Cerebellar nuclear complex (tissue), 1 donor: ENCODE data around the gene UNC79.
A peak's percentile ranks its signal among the peaks of the same experiment; 100 is the strongest.
"Not testable (repeated sequence)": the region's sequence is repeated elsewhere in the genome, so short reads cannot be mapped to it uniquely, and the experiment has no call there.

Experiments
- DNase-seq, 2 experiments: peaks; one replicate each; lab custom pipeline; 2025; lab: John Stamatoyannopoulos, UW

Gene UNC79

GRCh38 chr14:93430315-93431035 lies at the start of gene UNC79:
Gene UNC79, plus strand, starts transcription at chr14:93430939. Its CDS starts 91 bp downstream, at chr14:93431030.
- DNase-seq = peak; percentile 3 to 66

DNA sequence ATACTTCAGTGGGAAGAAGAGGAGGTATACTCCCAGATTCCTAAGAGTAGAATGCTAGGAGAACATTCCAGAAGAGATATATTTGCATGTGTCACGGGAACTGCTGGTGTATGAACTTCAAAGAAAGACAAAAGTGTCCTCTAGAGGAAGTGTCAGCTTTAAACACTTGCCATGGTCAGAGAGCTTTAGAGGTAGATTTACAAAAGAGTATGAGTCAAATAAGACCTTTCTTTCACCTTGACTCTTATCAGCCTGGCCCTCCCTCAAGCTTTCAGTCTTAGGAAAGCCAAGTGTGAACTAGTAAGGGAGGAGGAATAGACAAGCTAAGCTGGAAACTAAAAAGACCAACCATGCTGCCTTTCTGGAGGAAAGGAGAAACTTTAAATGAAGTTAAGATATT lies 49.1 kb upstream of the UNC79 start:
- no peak for DNase-seq

GRCh38 chr14:93384256-93384655 lies 46.5 kb upstream of the UNC79 start:
- not testable (repeated sequence) for DNase-seq

DNA sequence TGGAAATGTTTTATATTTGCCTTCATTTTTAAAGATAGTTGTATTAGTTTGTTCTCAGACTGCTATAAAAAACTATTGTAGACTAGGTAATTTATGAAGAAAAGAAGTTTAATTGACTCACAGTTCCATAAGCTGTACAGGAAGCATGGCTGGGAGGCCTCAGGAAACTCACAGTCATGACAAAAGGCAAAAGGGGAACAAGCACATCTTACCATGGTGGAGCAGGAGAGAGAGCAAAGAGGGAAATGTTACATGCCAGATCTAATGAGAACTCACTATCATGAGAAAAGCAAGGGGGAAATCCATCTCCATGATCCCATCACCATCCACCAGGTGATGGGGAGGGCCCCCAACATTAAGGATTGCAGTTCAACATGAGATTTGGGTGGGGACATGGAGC lies 35.5 kb upstream of the UNC79 start:
- no peak for DNase-seq

DNA sequence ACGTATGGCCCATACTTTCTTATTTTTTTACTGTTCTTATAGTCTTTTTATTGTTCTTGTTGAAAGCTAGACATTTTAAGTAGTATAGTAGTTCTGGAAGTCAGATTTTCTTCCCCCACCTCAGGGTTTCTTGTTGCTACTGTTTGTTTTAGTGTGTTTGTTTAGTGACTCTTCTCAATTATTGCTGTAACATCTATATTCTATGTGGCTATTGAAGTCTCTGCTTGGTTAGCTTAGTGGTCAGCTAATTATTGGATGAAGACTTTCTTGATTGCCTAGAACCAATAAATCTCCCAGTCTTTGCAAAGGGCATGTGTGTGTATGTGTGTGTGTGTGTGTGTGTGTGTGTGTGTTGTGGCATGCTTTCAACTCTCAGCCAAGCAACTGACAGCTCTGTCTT lies 34.3 kb upstream of the UNC79 start:
- DNase-seq = no peak

DNA sequence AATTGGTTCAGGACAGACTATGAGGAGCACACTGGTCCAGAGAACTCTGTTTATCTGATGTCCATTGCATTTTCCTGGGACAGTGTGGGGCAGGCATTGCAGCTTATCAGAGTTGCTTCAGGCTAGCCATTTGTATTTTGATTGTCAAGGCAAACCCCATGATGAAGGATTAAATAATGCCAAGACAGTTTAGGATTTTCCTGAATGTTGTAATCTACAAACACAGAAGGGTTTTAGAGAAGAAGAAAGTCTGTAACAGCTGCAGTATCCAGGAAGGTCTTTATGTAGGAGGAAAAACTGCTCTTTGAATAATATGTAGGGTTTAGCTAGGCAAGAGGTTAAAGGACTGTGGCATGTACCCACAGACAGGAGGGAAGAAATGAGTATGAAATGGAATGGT lies 32.2 kb upstream of the UNC79 start:
- DNase-seq = no peak

DNA sequence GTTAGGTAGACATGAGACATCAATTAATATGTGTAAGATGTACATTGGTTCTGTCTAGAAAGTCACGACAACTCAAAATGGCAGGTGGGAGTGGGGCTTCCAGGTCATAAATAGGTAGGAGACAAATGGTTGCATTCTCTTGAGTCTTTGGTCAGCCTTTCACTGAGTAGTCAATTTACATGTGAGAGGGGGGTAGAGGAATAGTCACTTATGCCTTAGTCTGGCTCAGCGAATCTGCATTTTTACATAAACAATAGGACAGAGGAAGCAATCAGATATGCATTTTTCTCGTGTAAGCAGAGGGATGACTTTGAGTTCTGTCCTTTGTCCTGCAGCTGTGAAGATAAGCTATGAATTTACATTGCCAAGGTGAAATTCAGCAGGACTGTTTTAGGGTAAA lies 27.8 kb upstream of the UNC79 start:
- DNase-seq = no peak

DNA sequence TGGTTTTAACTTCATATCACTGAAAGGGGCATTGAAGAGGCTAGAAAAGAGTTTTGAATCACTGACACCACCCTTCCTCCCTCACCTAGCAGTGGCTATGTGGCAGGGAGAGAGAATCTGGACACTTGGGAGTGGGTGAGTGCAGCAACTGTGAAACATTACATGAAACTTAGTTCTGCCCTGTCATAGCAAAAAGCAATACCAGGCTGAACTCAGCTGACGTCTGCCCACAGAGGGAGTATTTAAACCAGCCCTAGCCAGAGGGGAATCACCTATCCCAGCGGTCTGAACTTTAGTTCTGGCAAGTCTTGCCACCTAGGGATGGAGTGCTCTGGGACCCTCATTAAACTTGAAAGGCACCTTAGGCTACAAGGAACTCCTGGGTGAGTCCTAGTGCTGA lies 20.7 kb upstream of the UNC79 start:
- no peak for DNase-seq

GRCh38 chr14:93410893-93411292 lies 19.8 kb upstream of the UNC79 start:
- DNase-seq = no peak

DNA sequence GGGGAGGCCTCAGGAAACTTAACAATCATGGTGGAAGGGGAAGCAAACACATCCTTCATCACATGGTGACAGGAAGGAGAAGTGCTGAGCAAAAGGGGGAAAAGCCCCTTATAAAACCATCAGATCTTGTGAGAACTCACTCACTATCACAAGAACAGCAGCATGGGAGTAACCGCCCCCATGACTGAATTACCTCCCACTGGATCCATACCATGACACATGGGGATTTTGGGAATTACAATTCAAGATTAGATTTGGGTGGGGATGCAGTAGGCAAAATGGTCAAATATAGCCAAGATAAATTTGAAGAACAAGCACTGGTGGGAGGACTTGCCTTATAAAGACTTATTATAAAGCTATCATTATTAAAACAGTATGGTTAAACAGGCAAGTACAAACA lies 5.6 kb upstream of the UNC79 start:
- not testable (repeated sequence) for DNase-seq

DNA sequence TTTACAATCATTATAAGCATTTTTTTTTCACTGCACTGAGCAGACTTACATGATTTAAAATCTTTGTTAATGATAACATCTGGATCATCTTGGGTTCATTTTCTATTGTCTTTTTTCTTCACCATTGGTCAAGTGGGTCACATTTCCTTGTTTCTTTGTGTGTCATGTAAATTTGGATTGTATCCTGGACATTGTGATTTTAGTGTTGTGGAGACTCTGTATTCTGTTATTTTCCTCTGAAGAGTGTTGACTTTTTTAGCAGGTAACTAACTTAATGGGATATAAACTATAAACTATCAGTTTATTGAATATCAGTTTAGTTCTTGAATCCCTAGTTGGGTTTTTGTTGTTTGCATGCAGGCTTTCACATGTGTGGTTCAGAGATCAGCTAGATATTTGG lies 4.0 kb upstream of the UNC79 start:
- no peak for DNase-seq

DNA sequence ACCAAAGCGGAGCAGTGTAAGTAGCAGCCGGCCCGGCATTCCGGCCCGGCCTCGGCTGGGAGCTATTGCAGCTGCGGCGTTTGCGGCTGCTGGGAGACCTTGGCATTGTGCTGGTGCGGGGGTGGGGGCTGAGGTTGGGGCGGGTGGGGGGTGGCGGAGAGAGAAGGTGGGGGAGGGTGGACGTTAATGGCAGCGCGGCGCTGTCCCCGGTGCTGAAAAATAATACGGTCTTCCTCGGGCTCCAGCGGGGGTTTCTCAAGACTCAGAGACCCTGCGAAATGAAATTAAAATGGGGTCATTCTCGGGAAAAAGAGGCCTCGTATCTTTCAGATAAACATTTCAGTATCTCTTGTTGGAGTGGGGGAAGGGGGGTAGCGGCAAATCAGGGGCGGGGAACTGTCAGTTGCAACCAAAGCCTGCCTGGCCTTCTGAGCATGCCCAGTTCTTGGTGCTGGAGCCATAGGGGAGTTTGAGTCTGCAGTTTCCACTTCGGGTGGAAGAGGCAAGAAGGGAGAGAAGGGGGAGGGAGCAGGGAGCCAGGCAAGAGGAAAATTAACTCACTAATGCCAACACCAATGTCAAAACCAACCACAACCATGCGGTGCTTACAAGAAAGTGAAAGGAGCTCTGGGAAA lies 414 bp downstream of the UNC79 start:
- peak; percentile 21 to 78 for DNase-seq

- DNase-seq = no peak
Observed at GRCh38 chr14:93454224-93454623, 23.5 kb downstream of the UNC79 start.

GRCh38 chr14:93456356-93456755 lies 25.6 kb downstream of the UNC79 start:
- DNase-seq = no peak

- no peak for DNase-seq
Observed at GRCh38 chr14:93458234-93458633, 27.5 kb downstream of the UNC79 start.

GRCh38 chr14:93462479-93462878 lies 31.7 kb downstream of the UNC79 start:
- no peak for DNase-seq

DNA sequence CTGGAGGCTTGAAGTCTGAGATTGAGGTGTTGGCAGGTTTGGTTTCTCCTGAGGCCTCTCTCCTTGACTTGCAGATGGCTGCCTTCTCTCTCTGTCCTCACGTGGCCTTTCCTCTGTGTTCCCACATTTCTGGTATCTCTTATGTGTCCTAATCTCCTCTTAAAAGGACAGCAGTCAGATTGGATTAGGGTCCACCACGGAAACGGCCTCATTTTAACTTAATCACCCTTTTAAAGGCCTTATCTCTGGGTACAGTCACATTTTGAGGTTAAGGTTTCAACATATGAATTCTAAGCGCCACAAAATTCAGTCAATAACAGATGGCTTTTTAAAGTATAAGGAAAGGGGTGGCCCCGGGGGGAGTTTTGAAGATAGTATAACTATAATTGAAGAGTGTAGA lies 33.5 kb downstream of the UNC79 start:
- DNase-seq = no peak

DNA sequence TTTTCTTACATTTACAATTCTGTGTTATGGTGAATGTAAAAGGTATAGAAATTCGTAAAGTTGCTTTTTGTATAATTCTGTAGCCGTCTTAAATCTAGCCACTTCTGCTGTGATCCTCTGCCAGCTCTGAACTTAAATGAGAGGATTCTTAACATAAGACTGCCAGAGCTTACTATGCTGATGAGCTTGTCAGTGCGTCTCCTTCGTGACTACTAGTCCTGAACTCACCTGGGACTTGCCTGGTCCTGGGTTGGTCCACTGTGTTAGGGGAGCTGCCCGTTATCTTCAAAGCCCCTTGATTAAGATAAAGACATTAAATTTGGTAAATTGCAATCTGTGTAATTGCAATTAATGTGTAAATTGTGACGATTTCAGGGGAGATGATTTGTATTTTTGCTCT lies 44.7 kb downstream of the UNC79 start:
- DNase-seq = no peak

DNA sequence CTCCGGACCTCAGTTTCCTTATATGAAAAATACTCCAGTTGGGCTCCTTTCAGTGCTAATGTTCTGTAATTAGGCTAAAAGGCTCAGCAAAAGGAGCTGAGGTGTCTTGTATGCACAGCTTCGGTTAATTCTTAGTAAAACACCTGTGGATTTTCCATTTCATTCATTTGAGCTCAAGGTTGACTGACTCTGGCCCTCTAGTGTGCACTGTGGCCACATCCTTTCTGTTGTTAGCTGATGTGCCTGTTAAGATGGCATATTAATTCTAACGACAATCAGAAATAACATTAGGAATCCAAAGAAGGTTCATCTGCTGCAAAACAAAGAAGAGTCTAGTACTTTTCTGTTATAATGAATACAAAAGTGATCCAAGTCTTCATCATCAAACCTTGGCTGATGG lies 45.6 kb downstream of the UNC79 start:
- DNase-seq = no peak

GRCh38 chr14:93479074-93479473 lies 48.3 kb downstream of the UNC79 start:
- DNase-seq = not testable (repeated sequence)

GRCh38 chr14:93480867-93481266 lies 50.1 kb downstream of the UNC79 start:
- no peak for DNase-seq

DNA sequence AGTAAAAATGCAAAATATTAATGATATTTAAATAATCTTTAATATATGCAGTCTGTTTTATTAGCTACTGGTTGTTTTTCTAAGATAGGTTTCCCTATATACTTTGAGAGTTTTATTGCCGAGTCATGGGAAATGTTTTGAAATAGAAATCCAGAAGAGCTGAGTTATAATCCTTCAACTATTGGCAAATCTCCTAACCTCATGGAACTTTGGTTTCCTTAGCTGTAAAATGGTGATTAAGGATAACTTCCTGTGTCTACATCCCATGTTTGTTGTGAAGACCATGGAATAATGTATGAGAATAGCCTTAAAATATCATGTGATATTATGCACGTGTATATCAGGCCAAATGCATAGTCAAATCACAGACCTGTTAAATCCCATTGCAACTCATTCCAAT lies 51.0 kb downstream of the UNC79 start:
- no peak for DNase-seq

- no peak for DNase-seq
Observed at GRCh38 chr14:93490001-93490400, 59.3 kb downstream of the UNC79 start.

GRCh38 chr14:93493054-93493453 lies 62.3 kb downstream of the UNC79 start:
- no peak for DNase-seq
